GM19397 (cell line): ENCODE data around the gene SLCO1B1.
"Not testable (repeated sequence)": the region's sequence is repeated elsewhere in the genome, so short reads cannot be mapped to it uniquely, and the experiment has no call there.

Source experiments
- ATAC-seq: cut with Tn5 transposase; IDR thresholded peaks from one replicate; pipeline ENCODE4 v1.9.1; 2021; ENCODE audit warnings: mild to moderate bottlenecking, moderate library complexity; ENCODE audit not compliant: unreplicated experiment

SLCO1B1 gene, protein sequence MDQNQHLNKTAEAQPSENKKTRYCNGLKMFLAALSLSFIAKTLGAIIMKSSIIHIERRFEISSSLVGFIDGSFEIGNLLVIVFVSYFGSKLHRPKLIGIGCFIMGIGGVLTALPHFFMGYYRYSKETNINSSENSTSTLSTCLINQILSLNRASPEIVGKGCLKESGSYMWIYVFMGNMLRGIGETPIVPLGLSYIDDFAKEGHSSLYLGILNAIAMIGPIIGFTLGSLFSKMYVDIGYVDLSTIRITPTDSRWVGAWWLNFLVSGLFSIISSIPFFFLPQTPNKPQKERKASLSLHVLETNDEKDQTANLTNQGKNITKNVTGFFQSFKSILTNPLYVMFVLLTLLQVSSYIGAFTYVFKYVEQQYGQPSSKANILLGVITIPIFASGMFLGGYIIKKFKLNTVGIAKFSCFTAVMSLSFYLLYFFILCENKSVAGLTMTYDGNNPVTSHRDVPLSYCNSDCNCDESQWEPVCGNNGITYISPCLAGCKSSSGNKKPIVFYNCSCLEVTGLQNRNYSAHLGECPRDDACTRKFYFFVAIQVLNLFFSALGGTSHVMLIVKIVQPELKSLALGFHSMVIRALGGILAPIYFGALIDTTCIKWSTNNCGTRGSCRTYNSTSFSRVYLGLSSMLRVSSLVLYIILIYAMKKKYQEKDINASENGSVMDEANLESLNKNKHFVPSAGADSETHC

DNA sequence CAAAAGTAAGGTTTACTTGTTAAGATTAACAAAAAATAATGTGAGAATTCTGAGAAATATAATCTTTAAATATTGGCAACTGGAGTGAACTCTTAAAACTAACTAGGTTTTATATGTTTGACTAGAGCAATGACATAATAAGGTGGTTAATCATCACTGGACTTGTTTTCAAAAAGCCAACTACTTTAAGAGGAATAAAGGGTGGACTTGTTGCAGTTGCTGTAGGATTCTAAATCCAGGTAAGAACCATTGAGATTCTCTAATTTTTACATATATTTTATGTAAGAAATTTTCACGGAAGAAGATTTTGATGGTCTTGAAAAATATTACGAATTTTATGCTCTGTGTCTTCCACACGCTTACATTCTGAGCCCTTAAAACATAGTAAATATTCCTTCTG is at the start of gene SLCO1B1:
Gene SLCO1B1 (plus strand): TSS at position 197 of the 400 bp plus-strand sequence. CDS start 10,381 bp downstream, outside the sequence.
- no peak for ATAC-seq

DNA sequence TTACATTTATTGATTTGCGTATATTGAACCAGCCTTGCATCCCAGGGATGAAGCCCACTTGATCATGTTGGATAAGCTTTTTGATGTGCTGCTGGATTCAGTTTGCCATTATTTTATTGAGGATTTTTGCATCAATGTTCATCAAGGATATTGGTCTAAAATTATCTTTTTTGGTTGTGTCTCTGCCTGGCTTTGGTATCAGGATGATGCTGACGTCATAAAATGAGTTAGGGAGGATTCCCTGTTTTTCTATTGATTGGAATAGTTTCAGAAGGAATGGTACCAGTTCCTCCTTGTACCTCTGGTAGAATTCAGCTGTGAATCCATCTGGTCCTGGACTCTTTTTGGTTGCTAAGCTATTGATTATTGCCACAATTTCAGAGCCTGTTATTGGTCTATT is 46.2 kb upstream of the SLCO1B1 start:
- ATAC-seq: not testable (repeated sequence)

DNA sequence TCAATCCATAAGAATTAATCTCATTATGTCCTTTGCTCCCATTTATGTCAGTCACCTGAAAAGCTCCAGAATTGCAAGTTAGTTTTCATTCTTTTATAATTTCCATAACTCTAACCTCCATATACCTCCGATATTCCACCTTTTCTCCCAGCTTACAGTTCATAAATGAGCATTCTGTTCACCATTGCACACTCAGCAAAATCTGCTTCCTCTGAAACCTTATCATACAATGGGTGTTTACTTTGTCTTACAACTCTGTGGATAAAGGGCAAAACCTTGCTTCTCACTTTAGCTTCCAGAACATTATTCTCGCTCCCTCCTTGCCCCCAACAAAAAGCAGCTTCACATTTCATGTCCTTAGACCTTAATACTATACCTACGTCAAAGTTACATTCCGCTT is 19.3 kb upstream of the SLCO1B1 start:
- ATAC-seq: no peak

DNA sequence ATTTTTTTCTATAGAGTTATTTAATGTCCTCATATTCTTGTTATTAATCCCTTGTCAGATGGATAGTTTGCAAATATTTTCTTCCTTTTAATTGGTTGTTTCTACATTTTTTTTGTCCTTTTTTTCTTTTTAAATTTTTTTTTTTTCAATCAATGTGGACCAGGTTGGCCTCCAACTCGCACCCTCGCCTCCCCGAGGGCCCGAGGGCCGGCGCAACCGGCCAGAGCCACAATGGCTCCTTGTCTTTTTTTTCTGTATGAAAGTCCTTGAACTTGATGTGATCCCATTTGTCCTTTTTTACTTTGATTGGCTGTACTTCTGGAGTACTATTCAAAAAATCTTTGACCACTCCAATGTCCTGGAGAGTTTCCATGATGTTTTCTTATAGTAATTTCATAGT is 17.7 kb upstream of the SLCO1B1 start:
- ATAC-seq: no peak

DNA sequence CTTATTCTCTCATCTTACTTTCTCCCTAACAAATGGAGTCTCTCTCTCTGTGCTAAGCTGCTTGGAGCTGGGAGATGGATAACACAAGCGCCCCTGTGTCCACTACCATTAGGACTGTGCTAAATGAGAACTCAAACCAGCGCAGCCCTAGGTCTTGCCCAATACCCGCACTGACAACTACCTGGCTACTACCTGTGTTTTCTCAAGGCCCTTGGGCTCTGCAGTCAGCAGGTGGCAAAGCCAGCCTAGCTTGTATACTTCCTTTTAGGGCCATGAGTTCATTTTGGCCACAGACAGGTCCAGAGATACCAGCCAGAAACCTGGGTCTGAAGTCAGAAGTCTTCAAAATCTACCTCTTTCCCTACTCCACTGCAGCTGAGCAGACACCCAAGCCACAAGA is 13.0 kb upstream of the SLCO1B1 start:
- no peak for ATAC-seq

DNA sequence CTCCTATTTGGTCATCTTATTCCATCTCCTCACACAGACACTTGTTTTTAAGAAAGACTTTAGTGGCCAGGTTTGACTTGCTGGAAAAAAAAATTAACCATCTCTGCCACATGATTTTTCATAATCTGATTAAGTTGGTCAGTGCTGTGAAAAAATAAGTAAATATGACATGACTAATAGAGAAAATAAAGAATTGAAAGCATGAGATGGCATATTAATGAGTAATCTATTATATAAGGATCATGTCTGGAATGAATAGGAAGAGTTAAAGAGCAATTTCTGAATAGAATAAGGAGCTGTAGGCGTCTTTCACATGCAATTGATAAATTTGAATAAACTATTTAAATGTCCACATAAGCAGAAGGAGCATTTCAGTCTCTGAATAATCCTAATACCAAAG is 12.2 kb upstream of the SLCO1B1 start:
- ATAC-seq: no peak

- ATAC-seq: no peak
These were observed 1.6 kb upstream of the SLCO1B1 start for GRCh38 chr12:21129351-21129750.

GRCh38 chr12:21129906-21130305 is 1.1 kb upstream of the SLCO1B1 start:
- ATAC-seq: no peak

DNA sequence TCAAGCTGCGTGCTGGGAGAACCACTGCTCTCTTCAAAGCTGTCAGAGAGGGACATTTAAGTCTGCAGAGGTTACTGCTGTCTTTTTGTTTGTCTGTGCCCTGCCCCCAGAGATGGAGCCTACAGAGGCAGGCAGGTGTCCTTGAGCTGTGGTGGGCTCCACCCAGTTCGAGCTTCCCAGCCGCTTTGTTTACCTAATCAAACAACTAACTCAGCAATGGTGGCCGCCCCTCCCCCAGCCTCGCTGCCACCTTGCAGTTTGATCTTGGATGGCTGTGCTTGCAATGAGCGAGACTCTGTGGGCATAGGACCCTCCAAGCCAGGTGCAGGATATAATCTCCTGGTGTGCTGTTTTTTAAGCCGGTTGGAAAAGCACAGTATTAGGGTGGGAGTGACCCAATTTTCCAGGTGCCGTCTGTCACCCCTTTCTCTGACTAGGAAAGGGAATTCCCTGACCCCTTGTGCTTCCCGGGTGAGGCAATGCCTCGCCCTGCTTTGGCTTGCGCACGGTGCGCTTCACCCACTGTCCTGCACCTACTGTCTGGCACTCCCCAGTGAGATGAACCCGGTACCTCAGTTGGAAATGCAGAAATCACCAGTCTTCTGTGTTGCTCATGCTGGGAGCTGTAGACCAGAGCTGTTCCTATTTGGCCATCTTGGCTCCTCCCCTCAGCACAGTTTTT is 6.5 kb downstream of the SLCO1B1 start:
- not testable (repeated sequence) for ATAC-seq

DNA sequence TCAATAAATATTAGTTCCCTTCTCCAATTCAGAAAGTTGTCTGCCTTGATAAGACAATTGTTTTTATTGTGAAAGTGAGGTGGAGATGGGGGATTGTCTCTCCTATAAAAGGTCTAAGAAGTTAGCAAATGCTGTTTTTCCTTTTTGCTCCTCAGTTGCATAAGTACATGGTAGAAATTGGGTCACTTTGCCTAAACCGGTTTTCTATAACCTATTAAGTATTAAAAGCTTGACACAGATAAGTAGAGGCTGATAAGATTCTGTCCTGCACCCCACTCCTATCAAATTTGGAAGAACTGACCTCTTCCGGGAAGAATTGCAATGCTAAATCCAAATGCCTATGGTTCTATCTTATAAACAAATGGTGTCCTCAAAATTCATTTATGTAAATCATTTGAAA is 7.0 kb downstream of the SLCO1B1 start:
- ATAC-seq: no peak

DNA sequence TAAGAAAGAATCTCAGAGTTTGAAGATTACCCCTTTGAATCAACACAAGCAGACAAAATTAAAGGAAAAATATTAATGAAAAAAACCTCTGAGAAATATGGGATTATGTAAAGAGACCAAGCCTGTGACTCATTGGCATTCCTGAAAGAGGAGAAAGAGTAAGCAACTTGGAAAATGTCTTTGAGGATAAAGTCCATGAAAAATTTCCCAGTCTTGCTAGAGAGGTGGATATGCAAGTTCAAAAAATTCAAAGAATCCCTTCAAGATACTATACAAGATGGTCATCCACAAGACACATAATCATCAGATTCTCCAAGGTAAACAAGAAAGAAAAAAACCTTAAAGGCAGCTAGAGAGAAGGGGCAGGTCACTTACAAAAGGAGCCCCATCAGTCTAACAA is 13.3 kb downstream of the SLCO1B1 start:
- ATAC-seq: no peak

- not testable (repeated sequence) for ATAC-seq
These were observed 18.9 kb downstream of the SLCO1B1 start for GRCh38 chr12:21149861-21150260.

GRCh38 chr12:21151184-21151583 is 20.2 kb downstream of the SLCO1B1 start:
- no peak for ATAC-seq

- no peak for ATAC-seq
These were observed 24.7 kb downstream of the SLCO1B1 start for GRCh38 chr12:21155522-21156351.

DNA sequence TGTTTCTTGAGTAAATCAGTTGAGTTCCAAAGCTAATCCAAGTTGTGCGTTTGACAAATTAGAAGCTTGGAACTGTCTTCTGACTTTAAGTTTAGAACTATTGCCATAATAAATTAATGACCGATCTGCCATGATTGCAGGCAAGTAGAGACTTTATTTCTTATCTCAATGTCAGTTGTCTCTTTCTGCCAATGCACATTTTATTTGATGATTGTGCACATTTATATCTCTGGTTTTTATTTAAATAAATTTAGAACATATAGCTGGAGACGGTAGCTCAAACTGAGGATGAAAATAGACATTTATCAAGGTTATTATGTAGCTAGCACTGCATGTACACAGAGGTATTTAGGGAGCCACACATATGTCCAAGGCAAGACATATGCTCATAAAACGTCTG is 34.1 kb downstream of the SLCO1B1 start:
- ATAC-seq: no peak

DNA sequence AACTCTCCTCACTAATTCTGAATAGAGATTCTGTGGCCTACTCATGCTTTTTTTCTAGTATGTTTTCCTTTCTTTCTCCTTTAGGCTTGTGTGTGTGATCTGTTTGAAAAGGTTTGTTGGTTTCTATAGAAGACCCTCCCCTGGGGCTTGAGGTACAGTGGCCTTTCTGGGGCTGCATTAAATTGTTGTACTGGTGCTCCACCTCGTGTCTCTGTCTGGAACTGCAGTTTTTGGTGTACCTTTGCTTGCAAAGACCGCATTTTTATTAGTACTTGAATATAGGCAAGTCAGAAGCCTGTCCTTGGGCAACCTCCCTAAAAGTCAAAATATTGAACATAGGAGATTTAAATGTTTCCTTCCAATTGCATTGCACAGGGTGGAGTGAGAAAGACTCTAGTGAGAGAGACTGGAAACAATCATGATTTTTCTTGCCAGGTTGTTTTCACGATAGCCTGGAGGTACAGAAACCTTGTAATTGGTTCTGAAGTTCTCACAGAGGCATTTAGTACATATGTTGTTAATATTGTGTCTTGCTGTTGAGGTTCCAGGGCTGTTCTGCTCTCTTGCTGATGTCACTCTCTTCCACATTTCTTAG is 39.0 kb downstream of the SLCO1B1 start:
- peak; percentile 84 for ATAC-seq

GRCh38 chr12:21172079-21172478 is 41.1 kb downstream of the SLCO1B1 start:
- ATAC-seq: no peak

DNA sequence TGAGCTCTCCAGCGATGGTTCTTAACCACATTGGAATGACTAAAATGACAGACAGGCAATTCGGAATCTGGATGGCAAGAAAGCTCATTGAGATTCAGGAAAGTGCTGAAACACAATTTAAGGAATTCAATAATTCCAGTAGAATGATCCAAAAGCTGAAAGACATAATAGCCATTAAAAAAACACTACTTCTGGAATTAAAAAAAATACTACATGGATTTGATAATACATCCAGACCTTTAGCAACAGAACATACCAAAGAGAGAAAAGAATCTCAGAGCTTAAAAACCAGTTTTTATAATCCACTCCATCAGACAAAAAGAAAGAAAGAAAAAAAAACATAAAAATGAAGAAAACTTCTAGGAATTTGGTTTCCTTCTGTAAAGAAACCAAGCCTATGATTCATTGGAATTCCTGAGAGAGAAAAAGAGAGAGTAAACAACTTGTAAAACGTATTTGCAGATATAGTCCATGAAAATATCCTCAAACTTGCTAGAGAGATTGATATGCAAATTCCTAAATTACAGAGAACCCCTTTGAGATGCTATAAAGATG is 52.8 kb downstream of the SLCO1B1 start:
- no peak for ATAC-seq

DNA sequence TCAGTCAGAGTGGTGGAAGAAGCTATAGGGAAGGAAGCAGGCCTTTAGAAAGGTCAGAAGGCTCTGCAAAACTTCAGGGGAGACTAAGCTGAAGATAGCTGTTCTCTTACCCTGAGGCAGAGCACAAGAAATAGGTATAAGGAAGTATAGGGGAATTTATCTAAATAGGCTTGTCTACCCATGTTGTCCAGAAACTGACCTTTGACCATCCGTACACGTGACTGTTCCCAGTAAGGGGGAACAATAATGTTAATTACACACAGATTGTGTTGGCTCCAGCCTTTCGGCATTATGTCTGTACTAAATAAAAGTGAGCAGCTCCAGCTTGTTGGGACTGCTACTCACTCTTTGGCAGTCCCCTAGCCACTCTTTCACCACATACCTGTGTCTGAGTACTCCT is 59.0 kb downstream of the SLCO1B1 start:
- ATAC-seq: no peak

- ATAC-seq: not testable (repeated sequence)
These were observed 83.4 kb downstream of the SLCO1B1 start for GRCh38 chr12:21214433-21214832.
